ENCODE results near the gene RTN4RL1.
"Not testable (repeated sequence)": the region's sequence is repeated elsewhere in the genome, so short reads cannot be mapped to it uniquely, and the experiment has no call there.

Gene RTN4RL1

GRCh38 chr17:1896243-1897104, 128.7 kb downstream of the RTN4RL1 start:
- DNase-seq (ENCODE audit: low read depth in 2 of 2): no peak

GRCh38 chr17:1895479-1895878, 129.7 kb downstream of the RTN4RL1 start:
- DNase-seq (ENCODE audit: low read depth in 2 of 2): not testable (repeated sequence)

- DNase-seq (ENCODE audit: low read depth in 2 of 2): no peak
These were observed 130.3 kb downstream of the RTN4RL1 start for GRCh38 chr17:1894753-1895339.

- DNase-seq (ENCODE audit: low read depth in 2 of 2): no peak
These were observed 134.2 kb downstream of the RTN4RL1 start for GRCh38 chr17:1890758-1891450.

GRCh38 chr17:1888741-1889140, 136.4 kb downstream of the RTN4RL1 start:
- no peak for DNase-seq (ENCODE audit: low read depth in 2 of 2)
